ENCODE data around the gene DNAAF3.
"Not testable (repeated sequence)": the region's sequence is repeated elsewhere in the genome, so short reads cannot be mapped to it uniquely, and the experiment has no call there.

The DNAAF3 gene

GRCh38 chr19:55175117-55175867 is 8.9 kb upstream of the DNAAF3 start:
- DNase-seq: no peak

GRCh38 chr19:55174425-55175116 is 8.2 kb upstream of the DNAAF3 start:
- no peak for DNase-seq

- no peak for DNase-seq
Observed at GRCh38 chr19:55173714-55174409, 7.4 kb upstream of the DNAAF3 start.

- no peak for DNase-seq
Observed at GRCh38 chr19:55173186-55173713, 6.8 kb upstream of the DNAAF3 start.

GRCh38 chr19:55172741-55173140 is 6.3 kb upstream of the DNAAF3 start:
- DNase-seq: peak; percentile 21

GRCh38 chr19:55172318-55172717 is 5.9 kb upstream of the DNAAF3 start:
- not testable (repeated sequence) for DNase-seq

GRCh38 chr19:55171440-55171839 is 5.0 kb upstream of the DNAAF3 start:
- no peak for DNase-seq

- DNase-seq: no peak
Observed at GRCh38 chr19:55169136-55169535, 2.7 kb upstream of the DNAAF3 start.

GRCh38 chr19:55165952-55166529 is 372 bp downstream of the DNAAF3 start:
- peak; percentile 67 for DNase-seq

GRCh38 chr19:55161571-55162322 is 4.7 kb downstream of the DNAAF3 start:
- DNase-seq: no peak

- no peak for DNase-seq
Observed at GRCh38 chr19:55160986-55161365, 5.4 kb downstream of the DNAAF3 start.

GRCh38 chr19:55160128-55160985 is 6.1 kb downstream of the DNAAF3 start:
- DNase-seq: peak; percentile 76

GRCh38 chr19:55158848-55159749 is 7.3 kb downstream of the DNAAF3 start:
- DNase-seq: no peak

GRCh38 chr19:55158423-55158822 is 8.0 kb downstream of the DNAAF3 start:
- no peak for DNase-seq

- no peak for DNase-seq
Observed at GRCh38 chr19:55157064-55157908, 9.1 kb downstream of the DNAAF3 start, which contains the start of gene TNNI3. TNNI3 (minus strand) TSS chr19:55157732; CDS start chr19:55157589, 143 bp downstream.

GRCh38 chr19:55156202-55157063 is 10.0 kb downstream of the DNAAF3 start:
- DNase-seq: no peak

- not testable (repeated sequence) for DNase-seq
Observed at GRCh38 chr19:55155784-55156183, 10.6 kb downstream of the DNAAF3 start.

- DNase-seq: no peak
Observed at GRCh38 chr19:55153652-55154264, 12.7 kb downstream of the DNAAF3 start.
